ENCODE measurements around the gene THSD7B.
"Not testable (repeated sequence)": the region's sequence is repeated elsewhere in the genome, so short reads cannot be mapped to it uniquely, and the experiment has no call there.

Gene THSD7B

GRCh38 chr2:136741471-136741870, 23.9 kb upstream of the THSD7B start:
- no peaks in the 10 kb centered on the region for H3K36me3 ChIP-seq (ENCODE audit: control insufficient read depth, low read length)
- H3K9me2 ChIP-seq (replicated peaks; ENCODE audit: control insufficient read depth, low read length), result no peaks in the 10 kb centered on the region
- no peaks in the 10 kb centered on the region for H4K20me1 ChIP-seq (ENCODE audit: control insufficient read depth, insufficient read depth, low read depth, low read length)
- H3K4me1 ChIP-seq (ENCODE audit: control insufficient read depth, low read length), result no peaks in the 10 kb centered on the region
- no peak overlapping the region for H3K27ac ChIP-seq (ENCODE audit: low read depth, low read length)
- H3K27me3 ChIP-seq (ENCODE audit: control insufficient read depth, low read length), result 0 out of 2 replicates have a peak, but pooled peaks cover 3% of the 10 kb centered on the region
- H3K4me3 ChIP-seq (ENCODE audit: low read length), result no peak overlapping the region
- H3F3A ChIP-seq (ENCODE audit: control insufficient read depth, insufficient read depth), result no peaks in the 10 kb centered on the region
- TF ChIP-seq EZH2phosphoT487 (IDR thresholded peaks at IDR 0.05; ENCODE audit: borderline replicate concordance, low read length) (no peak), CTCF (IDR thresholded peaks at IDR 0.05; ENCODE audit: low read depth, low read length, poor library complexity, severe bottlenecking) (no peak)
- H3K4me2 ChIP-seq (ENCODE audit: low read length), result no peak overlapping the region
- no peaks in the 10 kb centered on the region for H3K9me3 ChIP-seq (ENCODE audit: control insufficient read depth, insufficient read depth, low read length)
- H3K79me2 ChIP-seq (ENCODE audit: control insufficient read depth, low read length), result no peaks in the 10 kb centered on the region

GRCh38 chr2:136750065-136750464, 15.3 kb upstream of the THSD7B start:
- no peak overlapping the region for H3K4me2 ChIP-seq (ENCODE audit: low read length)
- TF ChIP-seq CTCF (IDR thresholded peaks at IDR 0.05; ENCODE audit: low read depth, low read length, poor library complexity, severe bottlenecking), result no peak
- TF ChIP-seq EZH2phosphoT487 (IDR thresholded peaks at IDR 0.05; ENCODE audit: borderline replicate concordance, low read length), result no peak
- H3K4me3 ChIP-seq (ENCODE audit: low read length), result no peak overlapping the region
- no peaks in the 10 kb centered on the region for H3K4me1 ChIP-seq (ENCODE audit: control insufficient read depth, low read length)
- H3F3A ChIP-seq (ENCODE audit: control insufficient read depth, insufficient read depth), result no peaks in the 10 kb centered on the region
- H3K36me3 ChIP-seq (ENCODE audit: control insufficient read depth, low read length), result no peaks in the 10 kb centered on the region
- H3K9me2 ChIP-seq (replicated peaks; ENCODE audit: control insufficient read depth, low read length), result no peaks in the 10 kb centered on the region
- no peak overlapping the region for H3K27ac ChIP-seq (ENCODE audit: low read depth, low read length)
- H3K79me2 ChIP-seq (ENCODE audit: control insufficient read depth, low read length), result no peaks in the 10 kb centered on the region
- no peaks in the 10 kb centered on the region for H3K27me3 ChIP-seq (ENCODE audit: control insufficient read depth, low read length)
- no peaks in the 10 kb centered on the region for H3K9me3 ChIP-seq (ENCODE audit: control insufficient read depth, insufficient read depth, low read length)
- no peaks in the 10 kb centered on the region for H4K20me1 ChIP-seq (ENCODE audit: control insufficient read depth, insufficient read depth, low read depth, low read length)

GRCh38 chr2:136751406-136751805, 13.9 kb upstream of the THSD7B start:
- H3F3A ChIP-seq (ENCODE audit: control insufficient read depth, insufficient read depth), result no peaks in the 10 kb centered on the region
- no peaks in the 10 kb centered on the region for H3K4me1 ChIP-seq (ENCODE audit: control insufficient read depth, low read length)
- H3K4me3 ChIP-seq (ENCODE audit: low read length), result no peak overlapping the region
- H3K36me3 ChIP-seq (ENCODE audit: control insufficient read depth, low read length), result no peaks in the 10 kb centered on the region
- no peak overlapping the region for H3K27ac ChIP-seq (ENCODE audit: low read depth, low read length)
- no peak overlapping the region for H3K4me2 ChIP-seq (ENCODE audit: low read length)
- H3K79me2 ChIP-seq (ENCODE audit: control insufficient read depth, low read length), result no peaks in the 10 kb centered on the region
- no peaks in the 10 kb centered on the region for H4K20me1 ChIP-seq (ENCODE audit: control insufficient read depth, insufficient read depth, low read depth, low read length)
- H3K27me3 ChIP-seq (ENCODE audit: control insufficient read depth, low read length), result no peaks in the 10 kb centered on the region
- no peaks in the 10 kb centered on the region for H3K9me2 ChIP-seq (replicated peaks; ENCODE audit: control insufficient read depth, low read length)
- H3K9me3 ChIP-seq (ENCODE audit: control insufficient read depth, insufficient read depth, low read length), result no peaks in the 10 kb centered on the region
- TF ChIP-seq EZH2phosphoT487 (IDR thresholded peaks at IDR 0.05; ENCODE audit: borderline replicate concordance, low read length), result no peak
- no peak for TF ChIP-seq CTCF (IDR thresholded peaks at IDR 0.05; ENCODE audit: low read depth, low read length, poor library complexity, severe bottlenecking)

GRCh38 chr2:136758504-136758903, 6.8 kb upstream of the THSD7B start:
- not testable (repeated sequence) for H3K9me2 ChIP-seq (replicated peaks; ENCODE audit: control insufficient read depth, low read length); H3K79me2 ChIP-seq (ENCODE audit: control insufficient read depth, low read length); H4K20me1 ChIP-seq (ENCODE audit: control insufficient read depth, insufficient read depth, low read depth, low read length); H3F3A ChIP-seq (ENCODE audit: control insufficient read depth, insufficient read depth); H3K4me2 ChIP-seq (ENCODE audit: low read length); H3K27me3 ChIP-seq (ENCODE audit: control insufficient read depth, low read length); H3K27ac ChIP-seq (ENCODE audit: low read depth, low read length); H3K36me3 ChIP-seq (ENCODE audit: control insufficient read depth, low read length); H3K4me3 ChIP-seq (ENCODE audit: low read length); H3K4me1 ChIP-seq (ENCODE audit: control insufficient read depth, low read length); H3K9me3 ChIP-seq (ENCODE audit: control insufficient read depth, insufficient read depth, low read length)

Measured in DOHH2 (cell line).